Measurements from ENCODE around the gene LNP1. TPM values are rescaled to one million over a fixed set of nuclear protein-coding genes. Genes with fewer than 3 reads are reported as not detected.

The LNP1 gene
- total and polyA plus RNA-seq, 2 of the 13 experiments (the other 11 are each of a cell fraction or from before 2014, with no cell fraction given) = 3.6 to 7.0 TPM

GRCh38 chr3:100400780-100401673 is at the start of gene LNP1, which contains the start of gene TOMM70 (continued):
- TF ChIP-seq TARDBP (CRISPR knock-in tag; IDR thresholded peaks at IDR 0.05) = peak; percentile 83; the same call in 1 of the 2 replicates
- no peak; the same call in none of the 2 replicates for TF ChIP-seq ZBTB25 (CRISPR knock-in tag; IDR thresholded peaks at IDR 0.05)
- no peak for TF ChIP-seq SP1 (IDR thresholded peaks at IDR 0.05)
- TF ChIP-seq SP1 (CRISPR knock-in tag; IDR thresholded peaks at IDR 0.05) = peak; percentile 86
- TF ChIP-seq JDP2 (CRISPR knock-in tag; IDR thresholded peaks at IDR 0.05; ENCODE audit: borderline replicate concordance) = no peak
- TF ChIP-seq, protein P1, sequence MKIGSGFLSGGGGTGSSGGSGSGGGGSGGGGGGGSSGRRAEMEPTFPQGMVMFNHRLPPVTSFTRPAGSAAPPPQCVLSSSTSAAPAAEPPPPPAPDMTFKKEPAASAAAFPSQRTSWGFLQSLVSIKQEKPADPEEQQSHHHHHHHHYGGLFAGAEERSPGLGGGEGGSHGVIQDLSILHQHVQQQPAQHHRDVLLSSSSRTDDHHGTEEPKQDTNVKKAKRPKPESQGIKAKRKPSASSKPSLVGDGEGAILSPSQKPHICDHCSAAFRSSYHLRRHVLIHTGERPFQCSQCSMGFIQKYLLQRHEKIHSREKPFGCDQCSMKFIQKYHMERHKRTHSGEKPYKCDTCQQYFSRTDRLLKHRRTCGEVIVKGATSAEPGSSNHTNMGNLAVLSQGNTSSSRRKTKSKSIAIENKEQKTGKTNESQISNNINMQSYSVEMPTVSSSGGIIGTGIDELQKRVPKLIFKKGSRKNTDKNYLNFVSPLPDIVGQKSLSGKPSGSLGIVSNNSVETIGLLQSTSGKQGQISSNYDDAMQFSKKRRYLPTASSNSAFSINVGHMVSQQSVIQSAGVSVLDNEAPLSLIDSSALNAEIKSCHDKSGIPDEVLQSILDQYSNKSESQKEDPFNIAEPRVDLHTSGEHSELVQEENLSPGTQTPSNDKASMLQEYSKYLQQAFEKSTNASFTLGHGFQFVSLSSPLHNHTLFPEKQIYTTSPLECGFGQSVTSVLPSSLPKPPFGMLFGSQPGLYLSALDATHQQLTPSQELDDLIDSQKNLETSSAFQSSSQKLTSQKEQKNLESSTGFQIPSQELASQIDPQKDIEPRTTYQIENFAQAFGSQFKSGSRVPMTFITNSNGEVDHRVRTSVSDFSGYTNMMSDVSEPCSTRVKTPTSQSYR (CRISPR knock-in tag; IDR thresholded peaks at IDR 0.05; ENCODE audit: borderline replicate concordance) = no peak
- TF ChIP-seq, protein P2, sequence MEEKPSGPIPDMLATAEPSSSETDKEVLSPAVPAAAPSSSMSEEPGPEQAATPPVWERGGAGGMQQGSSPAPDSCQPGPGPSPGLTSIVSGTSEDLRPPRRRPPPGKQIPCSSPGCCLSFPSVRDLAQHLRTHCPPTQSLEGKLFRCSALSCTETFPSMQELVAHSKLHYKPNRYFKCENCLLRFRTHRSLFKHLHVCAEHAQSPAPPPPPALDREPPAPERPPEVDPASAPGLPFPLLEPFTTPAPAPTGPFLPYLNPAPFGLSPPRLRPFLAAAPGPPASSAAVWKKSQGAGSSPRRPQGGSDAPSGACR (CRISPR knock-in tag; IDR thresholded peaks at IDR 0.05) = no peak
- TF ChIP-seq, protein P3, sequence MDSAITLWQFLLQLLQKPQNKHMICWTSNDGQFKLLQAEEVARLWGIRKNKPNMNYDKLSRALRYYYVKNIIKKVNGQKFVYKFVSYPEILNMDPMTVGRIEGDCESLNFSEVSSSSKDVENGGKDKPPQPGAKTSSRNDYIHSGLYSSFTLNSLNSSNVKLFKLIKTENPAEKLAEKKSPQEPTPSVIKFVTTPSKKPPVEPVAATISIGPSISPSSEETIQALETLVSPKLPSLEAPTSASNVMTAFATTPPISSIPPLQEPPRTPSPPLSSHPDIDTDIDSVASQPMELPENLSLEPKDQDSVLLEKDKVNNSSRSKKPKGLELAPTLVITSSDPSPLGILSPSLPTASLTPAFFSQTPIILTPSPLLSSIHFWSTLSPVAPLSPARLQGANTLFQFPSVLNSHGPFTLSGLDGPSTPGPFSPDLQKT (CRISPR knock-in tag; IDR thresholded peaks at IDR 0.05; ENCODE audit: borderline replicate concordance) = no peak
- no peak for TF ChIP-seq ZKSCAN1 (IDR thresholded peaks at IDR 0.05; ENCODE audit: low read length)
- peak; percentile 47; the same call in 1 of the 2 replicates for TF ChIP-seq ZNF362 (CRISPR knock-in tag; IDR thresholded peaks at IDR 0.05; ENCODE audit: borderline replicate concordance)
- TF ChIP-seq AGO1 (IDR thresholded peaks at IDR 0.05; ENCODE audit: low read depth, low read length, poor library complexity, severe bottlenecking) = no peak
- no peak for TF ChIP-seq ZNF382 (CRISPR knock-in tag; IDR thresholded peaks at IDR 0.05; ENCODE audit: borderline replicate concordance)
- 0 out of 2 replicates have a peak, but pooled peaks have one; percentile 61 for TF ChIP-seq ZNF234 (CRISPR knock-in tag; conservative IDR thresholded peaks at IDR 0.05)
- peak; percentile 72; the same call in 1 of the 2 replicates for TF ChIP-seq YEATS2 (CRISPR knock-in tag; IDR thresholded peaks at IDR 0.05; ENCODE audit: borderline replicate concordance)
- TF ChIP-seq ZNF766 (CRISPR knock-in tag; IDR thresholded peaks at IDR 0.05; ENCODE audit: borderline replicate concordance) = peak; percentile 71; the same call in 1 of the 2 replicates
- TF ChIP-seq ATF7 (IDR thresholded peaks at IDR 0.05) = no peak
- TF ChIP-seq ATF7 (CRISPR knock-in tag; IDR thresholded peaks at IDR 0.05) = peak; percentile 63; the same call in 1 of the 2 replicates
- peak; percentile 91 for TF ChIP-seq ZNF547 (CRISPR knock-in tag; IDR thresholded peaks at IDR 0.05)
- peak; percentile 75 for TF ChIP-seq NR2F2 (IDR thresholded peaks at IDR 0.05; ENCODE audit: borderline replicate concordance, low read depth)
- TF ChIP-seq NFYC (CRISPR knock-in tag; IDR thresholded peaks at IDR 0.05) = peak; percentile 78
- no peak for TF ChIP-seq SNRNP70 (IDR thresholded peaks at IDR 0.05; ENCODE audit: low read depth, low read length)
- no peak for TF ChIP-seq NBN (conservative IDR thresholded peaks at IDR 0.05)
- TF ChIP-seq SPEN (CRISPR knock-in tag; IDR thresholded peaks at IDR 0.05; ENCODE audit: low read depth) = peak; percentile 79
- TF ChIP-seq ZNF720 (CRISPR knock-in tag; IDR thresholded peaks at IDR 0.05) = no peak
